Right atrium auricular region (tissue), 2 donors: ENCODE data around the gene CACNA2D1. TPM values are rescaled to one million over a fixed set of nuclear protein-coding genes. Genes with fewer than 3 reads are reported as not detected.

Experiments used
- DNase-seq: peaks from one replicate; pipeline ENCODE4 v3.0.0-alpha.2; 2019; ENCODE audit warnings: low spot score
- H3K27ac ChIP-seq, 2 donors: fragments of 200-600 bp; sonication (generic); 1 replicate in 1 of 2; 2 replicates in 1 of 2; pipeline ENCODE4 v1.5.1; 2016 to 2019
- H3K27me3 ChIP-seq, 2 donors: fragments of 200-600 bp; sonication (generic); one replicate each; pipeline versions ENCODE4 v1.5.1 to v1.6.0; 2017 to 2019
- H3K36me3 ChIP-seq: fragments of 200-600 bp; sonication (generic); one replicate; pipeline ENCODE4 v1.5.1; 2016
- H3K4me1 ChIP-seq, 2 donors: fragments of 200-600 bp; sonication (generic); one replicate each; pipeline versions ENCODE4 v1.5.1 to v1.6.0; 2017 to 2019
- H3K4me3 ChIP-seq, 2 donors: fragments of 200-600 bp; sonication (generic); 1 replicate in 1 of 2; 2 replicates in 1 of 2; pipeline ENCODE4 v1.5.1; 2017 to 2019; ENCODE audit warnings: mild to moderate bottlenecking in 1 of 2, moderate library complexity in 1 of 2
- H3K9me3 ChIP-seq, 2 donors: fragments of 200-600 bp; sonication (generic); one replicate each; pipeline ENCODE4 v1.5.1; 2019
- total RNA-seq, 2 donors: library from RNA; depleted of rRNA; stranded (reverse); fragments of >200 nt; gene quantifications; one replicate each; pipeline ENCODE4 v1.1.0, GENCODE V29; 2016
- TF ChIP-seq, protein P1 (sequence below), 2 donors: fragments of 200-600 bp; sonication (generic); IDR thresholded peaks; one replicate each; pipeline ENCODE4 v1.5.1; 2019; ENCODE audit warnings: antibody characterized with exemption in 2 of 2

CACNA2D1 gene
- total RNA-seq, 2 donors from 2014 or later: 31.5 to 54.5 TPM

DNA sequence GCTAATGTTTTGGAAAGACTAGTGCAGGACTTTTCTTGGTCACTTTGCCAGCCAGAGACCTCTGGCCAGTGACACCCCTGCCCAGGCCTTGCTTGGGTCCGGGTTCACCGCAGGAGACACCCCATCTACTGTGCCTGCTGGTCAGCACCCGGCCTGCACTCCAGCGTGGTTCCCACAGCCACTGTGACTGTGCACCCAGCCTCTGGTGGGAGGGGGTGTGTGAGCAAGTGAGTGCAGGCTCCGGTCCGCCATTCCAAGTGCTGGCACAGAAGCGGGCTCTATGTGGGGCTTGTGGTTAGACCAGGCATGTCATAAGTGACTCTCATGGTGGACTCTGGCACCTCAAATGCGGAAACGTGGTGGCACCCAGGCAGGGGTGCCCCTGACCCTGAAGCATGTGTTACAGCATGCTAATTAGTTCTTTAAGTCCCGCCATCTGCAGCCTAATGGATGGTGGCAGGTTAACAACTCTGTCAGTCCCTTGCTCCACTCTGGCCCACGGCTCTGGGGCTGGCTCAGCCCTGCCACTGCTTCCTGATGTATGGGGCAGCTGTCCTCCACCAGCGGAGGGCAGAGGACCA lies 361.8 kb downstream of the CACNA2D1 start:
- TF ChIP-seq, protein P1, sequence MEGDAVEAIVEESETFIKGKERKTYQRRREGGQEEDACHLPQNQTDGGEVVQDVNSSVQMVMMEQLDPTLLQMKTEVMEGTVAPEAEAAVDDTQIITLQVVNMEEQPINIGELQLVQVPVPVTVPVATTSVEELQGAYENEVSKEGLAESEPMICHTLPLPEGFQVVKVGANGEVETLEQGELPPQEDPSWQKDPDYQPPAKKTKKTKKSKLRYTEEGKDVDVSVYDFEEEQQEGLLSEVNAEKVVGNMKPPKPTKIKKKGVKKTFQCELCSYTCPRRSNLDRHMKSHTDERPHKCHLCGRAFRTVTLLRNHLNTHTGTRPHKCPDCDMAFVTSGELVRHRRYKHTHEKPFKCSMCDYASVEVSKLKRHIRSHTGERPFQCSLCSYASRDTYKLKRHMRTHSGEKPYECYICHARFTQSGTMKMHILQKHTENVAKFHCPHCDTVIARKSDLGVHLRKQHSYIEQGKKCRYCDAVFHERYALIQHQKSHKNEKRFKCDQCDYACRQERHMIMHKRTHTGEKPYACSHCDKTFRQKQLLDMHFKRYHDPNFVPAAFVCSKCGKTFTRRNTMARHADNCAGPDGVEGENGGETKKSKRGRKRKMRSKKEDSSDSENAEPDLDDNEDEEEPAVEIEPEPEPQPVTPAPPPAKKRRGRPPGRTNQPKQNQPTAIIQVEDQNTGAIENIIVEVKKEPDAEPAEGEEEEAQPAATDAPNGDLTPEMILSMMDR (IDR thresholded peaks at IDR 0.05): no peak
- Histone ChIP-seq H3K27ac (no peak overlapping the region), H3K4me3 (no peak overlapping the region), H3K27me3 (no peaks in the 10 kb centered on the region), H3K36me3 (peaks cover 6% of the 10 kb centered on the region), H3K4me1 (no peaks in the 10 kb centered on the region), H3K9me3 (no peaks in the 10 kb centered on the region)
- DNase-seq: no peak

DNA sequence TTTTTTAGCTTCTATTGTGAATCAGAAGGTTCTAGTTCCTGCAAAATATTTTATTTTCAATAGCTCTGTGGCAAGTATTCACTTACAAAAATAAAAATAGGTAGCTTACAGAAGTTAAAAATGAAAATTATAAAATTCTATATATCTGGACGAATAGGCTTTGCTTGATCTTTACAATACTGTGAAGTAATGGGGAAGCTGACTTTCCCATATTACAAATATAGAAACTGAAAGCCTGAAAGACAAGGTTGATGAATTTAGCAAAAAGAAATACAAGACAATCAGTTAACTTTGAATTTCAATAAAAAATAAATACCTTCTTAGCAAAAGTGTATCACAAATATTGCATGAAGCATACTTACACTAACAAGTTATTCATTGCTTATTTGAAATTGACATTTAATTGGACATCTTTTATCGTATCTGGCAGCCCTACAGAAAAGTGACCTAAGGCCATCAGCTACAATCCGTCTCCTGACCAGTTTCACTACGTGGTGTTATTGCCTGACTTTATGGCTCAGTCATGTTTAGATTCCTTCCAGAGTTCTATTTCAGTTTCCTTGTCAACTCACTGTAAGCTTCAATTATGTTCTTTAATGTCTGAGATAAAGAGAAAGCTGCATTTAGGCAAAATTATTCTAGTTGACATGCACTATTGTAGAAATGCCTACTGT lies 363.2 kb downstream of the CACNA2D1 start:
- DNase-seq: no peak
- Histone ChIP-seq H3K27me3 (no peaks in the 10 kb centered on the region), H3K27ac (no peak overlapping the region), H3K4me3 (no peak overlapping the region), H3K4me1 (no peaks in the 10 kb centered on the region), H3K36me3 (peaks cover 6% of the 10 kb centered on the region), H3K9me3 (no peaks in the 10 kb centered on the region)
- TF ChIP-seq, protein P1 (IDR thresholded peaks at IDR 0.05): no peak

DNA sequence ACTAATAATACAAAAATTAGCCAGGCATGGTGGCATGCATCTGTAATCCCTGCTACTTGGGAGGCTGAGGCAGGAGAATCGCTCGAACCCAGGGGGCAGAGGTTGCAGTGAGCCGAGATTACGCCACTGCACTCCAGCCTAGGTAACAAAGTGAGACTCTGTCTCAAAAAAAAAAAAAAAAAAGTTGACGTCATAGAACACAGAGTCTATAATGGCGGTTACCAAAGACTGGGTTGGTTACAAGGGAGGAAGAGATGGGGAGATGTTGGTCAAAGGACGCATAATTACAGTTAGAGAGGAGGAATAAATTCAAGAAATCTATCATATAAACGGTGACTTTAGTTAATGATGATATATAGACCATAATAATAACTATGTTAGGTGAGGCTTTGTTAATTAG lies 364.1 kb downstream of the CACNA2D1 start:
- no peaks in the 10 kb centered on the region for H3K4me1 ChIP-seq
- DNase-seq: no peak
- H3K4me3 ChIP-seq: no peak overlapping the region
- peaks cover 6% of the 10 kb centered on the region for H3K36me3 ChIP-seq
- H3K9me3 ChIP-seq: no peaks in the 10 kb centered on the region
- TF ChIP-seq, protein P1 (IDR thresholded peaks at IDR 0.05): no peak
- H3K27me3 ChIP-seq: no peaks in the 10 kb centered on the region
- H3K27ac ChIP-seq: no peak overlapping the region

DNA sequence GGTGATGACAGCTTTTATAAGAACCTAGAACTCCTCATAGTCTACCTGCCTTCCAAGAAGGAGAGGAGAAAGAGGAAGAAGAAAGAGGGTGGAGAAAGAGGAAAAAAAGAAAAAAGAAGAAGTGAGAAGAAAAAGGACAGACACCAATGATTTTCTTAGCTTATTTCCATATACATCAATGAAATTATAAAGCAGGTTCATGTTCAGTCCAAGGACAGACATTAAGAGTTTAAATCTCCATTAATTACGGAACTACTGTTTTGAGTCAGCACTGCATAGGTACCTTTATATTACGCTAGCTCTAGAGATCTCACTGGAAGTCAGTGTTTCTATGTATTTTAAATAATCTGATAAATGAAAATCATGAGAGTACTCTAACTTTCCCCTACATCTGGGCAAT lies 364.8 kb downstream of the CACNA2D1 start:
- TF ChIP-seq, protein P1 (IDR thresholded peaks at IDR 0.05): no peak
- no peaks in the 10 kb centered on the region for H3K27me3 ChIP-seq
- peaks cover 5% of the 10 kb centered on the region for H3K36me3 ChIP-seq
- no peak for DNase-seq
- H3K9me3 ChIP-seq: no peaks in the 10 kb centered on the region
- no peak overlapping the region for H3K27ac ChIP-seq
- no peaks in the 10 kb centered on the region for H3K4me1 ChIP-seq
- no peak overlapping the region for H3K4me3 ChIP-seq

DNA sequence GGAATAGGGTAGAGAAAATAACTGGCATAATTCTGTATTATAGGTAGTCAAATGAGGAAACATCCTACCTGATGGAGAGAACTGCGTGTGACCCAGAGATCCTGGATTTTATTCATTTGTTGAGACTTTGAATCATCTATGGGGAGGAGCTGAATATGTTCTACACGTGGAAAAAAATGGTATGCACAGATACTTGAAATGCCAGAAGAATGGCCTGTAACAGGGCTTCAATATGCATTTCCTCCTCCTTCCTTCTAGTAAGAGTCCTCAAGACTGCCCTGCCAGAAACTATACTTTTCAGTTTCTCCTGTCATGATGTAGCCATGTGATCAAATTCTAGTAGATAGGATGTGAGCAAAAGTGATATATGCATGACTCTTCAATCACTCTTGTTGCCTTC lies 372.1 kb downstream of the CACNA2D1 start:
- Histone ChIP-seq H3K4me3 (no peak overlapping the region), H3K36me3 (no peaks in the 10 kb centered on the region), H3K27ac (no peak overlapping the region), H3K27me3 (no peaks in the 10 kb centered on the region), H3K9me3 (no peaks in the 10 kb centered on the region), H3K4me1 (no peaks in the 10 kb centered on the region)
- TF ChIP-seq, protein P1 (IDR thresholded peaks at IDR 0.05): no peak
- no peak for DNase-seq
